Stimulated activated CD4-positive, alpha-beta T cell treated with anti-CD3 and anti-CD28 coated beads, Interleukin-15, amount 100 ng/mL, for 1 hour (primary cell): ENCODE data around the gene TMEM98.
"Not testable (repeated sequence)": the region's sequence is repeated elsewhere in the genome, so short reads cannot be mapped to it uniquely, and the experiment has no call there.

Experiments used
- DNase-seq, 2 donors: peaks; one replicate each; pipeline ENCODE4 v3.0.0-alpha.2; 2020; ENCODE audit warnings: low read depth in 1 of 2, low spot score in 1 of 2

TMEM98 gene

GRCh38 chr17:32976605-32977004 lies 48.7 kb downstream of the TMEM98 start:
- DNase-seq = no peak

GRCh38 chr17:32980230-32980629 lies 52.3 kb downstream of the TMEM98 start:
- no peak for DNase-seq

GRCh38 chr17:32981611-32982010 lies 53.7 kb downstream of the TMEM98 start:
- not testable (repeated sequence) for DNase-seq

DNA sequence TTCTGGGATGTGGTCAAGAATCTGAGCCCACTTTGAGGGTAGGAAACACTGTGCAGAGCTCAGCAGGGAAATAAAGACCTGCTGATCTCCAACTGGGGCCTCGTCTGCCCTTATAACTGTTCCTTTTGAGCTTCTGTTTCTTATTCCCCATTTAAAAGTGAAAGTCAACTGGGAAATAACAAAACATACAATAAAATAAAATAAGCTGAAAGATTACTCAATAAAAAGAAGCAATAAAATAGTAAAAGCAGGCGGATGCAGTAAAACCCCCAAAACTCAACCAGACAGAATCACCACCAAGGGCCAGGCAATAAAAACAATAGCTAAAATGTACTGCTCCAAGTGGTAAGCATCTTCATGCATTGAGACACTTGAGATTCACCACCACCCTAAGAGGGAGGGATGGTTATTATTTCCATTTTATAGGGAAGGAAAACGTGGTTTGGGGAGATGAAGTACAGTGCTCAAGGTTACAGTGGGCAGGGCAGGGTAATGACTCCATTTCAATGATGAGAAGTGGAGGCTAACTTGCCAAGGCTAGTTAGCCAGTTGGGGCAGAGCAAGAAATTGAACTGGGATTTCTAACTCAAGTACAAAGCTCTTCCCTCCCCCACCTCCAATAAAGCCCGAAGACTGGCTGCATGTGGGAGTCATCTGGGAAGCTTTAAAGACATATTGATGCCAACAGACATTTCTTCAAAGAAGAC lies 57.2 kb downstream of the TMEM98 start:
- no peak for DNase-seq

DNA sequence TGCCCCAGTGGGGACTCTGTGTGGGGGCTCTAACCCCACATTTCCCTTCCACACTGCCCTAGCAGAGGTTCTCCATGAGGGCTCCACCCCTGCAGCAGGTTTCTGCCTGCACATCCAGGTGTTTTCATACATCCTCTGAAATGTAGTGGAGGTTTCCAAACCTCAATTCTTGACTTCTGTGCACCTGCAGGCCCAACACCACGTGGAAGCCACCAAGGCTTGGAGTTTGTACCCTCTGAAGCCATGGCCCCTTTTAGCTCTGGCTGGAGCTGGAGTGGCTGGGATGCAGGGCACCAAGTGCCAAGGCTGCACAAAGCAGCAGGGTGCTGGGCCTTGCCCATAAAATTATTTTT lies 59.5 kb downstream of the TMEM98 start:
- DNase-seq = not testable (repeated sequence)

- not testable (repeated sequence) for DNase-seq
These were observed 59.9 kb downstream of the TMEM98 start for GRCh38 chr17:32987868-32988267.

- DNase-seq = no peak
These were observed 60.6 kb downstream of the TMEM98 start for GRCh38 chr17:32988481-32989101.

DNA sequence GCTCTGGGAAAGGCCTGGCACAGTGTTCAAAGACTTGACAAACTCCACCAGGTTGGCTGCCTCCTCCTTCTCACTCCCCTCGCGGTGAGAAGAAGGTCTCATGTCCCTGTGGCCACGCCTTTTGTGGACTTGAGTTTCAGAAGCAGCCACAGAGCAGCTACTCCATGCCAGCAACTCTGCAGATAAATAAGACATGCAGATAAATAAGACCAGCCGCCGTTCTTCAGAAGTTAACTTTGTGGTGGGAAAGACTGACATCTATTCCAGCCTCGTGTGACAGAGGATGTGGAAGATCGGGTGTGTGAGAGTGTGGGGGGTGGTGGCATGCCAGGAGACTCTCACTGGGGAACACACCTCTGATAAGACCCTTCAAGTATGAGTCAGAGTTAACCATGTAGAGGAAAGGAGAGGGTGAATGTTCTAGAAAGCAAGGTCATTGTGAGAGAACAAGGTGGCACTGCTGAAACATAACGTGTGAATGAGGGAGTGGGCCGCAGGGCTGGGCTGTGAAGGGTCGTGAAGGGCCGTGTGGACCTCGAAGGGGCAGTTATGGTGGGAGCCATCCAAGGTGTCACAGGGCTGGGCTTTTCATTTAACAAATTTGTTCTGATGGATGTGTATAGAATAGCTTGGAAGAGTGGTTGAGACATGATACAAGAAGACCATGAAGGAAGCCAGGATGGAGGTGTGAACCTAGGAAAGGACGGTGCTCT lies 64.5 kb downstream of the TMEM98 start:
- no peak for DNase-seq

DNA sequence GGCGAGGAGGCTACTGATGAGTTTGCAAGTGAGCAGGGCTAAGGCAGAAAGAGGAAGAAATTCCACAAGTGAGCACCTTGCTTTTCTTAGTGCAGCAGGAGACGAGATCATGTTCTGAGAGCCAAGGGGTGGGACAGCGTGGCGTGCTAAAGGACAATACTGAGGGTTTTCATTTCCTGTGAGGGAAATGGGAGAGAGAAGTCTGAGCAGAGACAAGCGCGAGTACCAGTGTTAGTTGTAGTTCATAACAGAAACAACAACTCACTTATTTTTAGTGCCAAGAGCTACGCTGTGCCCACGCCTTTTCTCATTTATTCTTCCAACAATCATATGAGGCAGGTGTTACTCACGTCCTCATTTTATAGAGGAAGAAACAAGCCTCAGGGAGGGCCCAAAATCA lies 66.0 kb downstream of the TMEM98 start:
- no peak for DNase-seq
